HG02938 (cell line): ENCODE measurements around the gene TTC28.

Experiments used
- ATAC-seq: cut with Tn5 transposase; IDR thresholded peaks from one replicate; pipeline ENCODE4 v1.9.1; 2021; ENCODE audit warnings: mild to moderate bottlenecking, moderate library complexity; ENCODE audit not compliant: unreplicated experiment

The TTC28 gene

GRCh38 chr22:28444659-28445058 is 235.0 kb downstream of the TTC28 start:
- no peak for ATAC-seq

- no peak for ATAC-seq
These were observed 236.1 kb downstream of the TTC28 start for GRCh38 chr22:28443526-28443876.

GRCh38 chr22:28442711-28443525 is 236.7 kb downstream of the TTC28 start:
- no peak for ATAC-seq

GRCh38 chr22:28442264-28442710 is 237.4 kb downstream of the TTC28 start:
- no peak for ATAC-seq

- ATAC-seq: no peak
These were observed 237.8 kb downstream of the TTC28 start for GRCh38 chr22:28441720-28442263.

GRCh38 chr22:28440592-28441390 is 238.8 kb downstream of the TTC28 start:
- no peak for ATAC-seq

- no peak for ATAC-seq
These were observed 241.4 kb downstream of the TTC28 start for GRCh38 chr22:28438183-28438768.

- ATAC-seq: no peak
These were observed 243.7 kb downstream of the TTC28 start for GRCh38 chr22:28435982-28436381.

- no peak for ATAC-seq
These were observed 244.4 kb downstream of the TTC28 start for GRCh38 chr22:28435140-28435768.

- no peak for ATAC-seq
These were observed 249.1 kb downstream of the TTC28 start for GRCh38 chr22:28430466-28431025.

GRCh38 chr22:28429711-28430110 is 249.9 kb downstream of the TTC28 start:
- ATAC-seq: no peak

GRCh38 chr22:28428271-28428670 is 251.4 kb downstream of the TTC28 start:
- ATAC-seq: no peak

- ATAC-seq: no peak
These were observed 253.1 kb downstream of the TTC28 start for GRCh38 chr22:28426346-28427132.

GRCh38 chr22:28425211-28425610 is 254.4 kb downstream of the TTC28 start:
- ATAC-seq: no peak

GRCh38 chr22:28424427-28425080 is 255.1 kb downstream of the TTC28 start:
- no peak for ATAC-seq

GRCh38 chr22:28419919-28420318 is 259.7 kb downstream of the TTC28 start:
- no peak for ATAC-seq

GRCh38 chr22:28418008-28418407 is 261.6 kb downstream of the TTC28 start:
- ATAC-seq: no peak

GRCh38 chr22:28417431-28417830 is 262.2 kb downstream of the TTC28 start:
- ATAC-seq: no peak

GRCh38 chr22:28414913-28415312 is 264.7 kb downstream of the TTC28 start:
- ATAC-seq: no peak
